H1 (cell line): ENCODE measurements around the gene VAMP3.
"Not testable (repeated sequence)": the region's sequence is repeated elsewhere in the genome, so short reads cannot be mapped to it uniquely, and the experiment has no call there.

Source experiments
- CTCF ChIP-seq, 3 experiments: IDR thresholded peaks; 1 replicate in 2 of 3; 2 replicates in 1 of 3; pipeline versions ENCODE4 v1.5.1 to v1.6.1; 2011; ENCODE audit warnings: low read length in 3 of 3, mild to moderate bottlenecking in 3 of 3, inconsistent platforms in 2 of 3, low read depth in 1 of 3, moderate library complexity in 1 of 3; ENCODE audit not compliant: insufficient read depth in 1 of 3; ENCODE audit errors: control extremely low read depth in 1 of 3
- EZH2 ChIP-seq: fragments of 200-600 bp; sonication (generic); IDR thresholded peaks from 2 replicates; pipeline ENCODE4 v1.7.1; 2012; ENCODE audit warnings: low read depth, mild to moderate bottlenecking, moderate library complexity, low read length, inconsistent platforms; ENCODE audit not compliant: severe bottlenecking
- HDAC6 ChIP-seq: IDR thresholded peaks from one replicate; pipeline ENCODE4 v1.7.1; 2012; ENCODE audit warnings: low read depth, mild to moderate bottlenecking, inconsistent platforms, low read length, moderate library complexity
- JUN ChIP-seq: IDR thresholded peaks from 2 replicates; pipeline ENCODE4 v1.6.1; 2011; ENCODE audit warnings: low read depth, mild to moderate bottlenecking, improper control_type of control experiment, low read length
- MAFK ChIP-seq: IDR thresholded peaks from 2 replicates; pipeline ENCODE4 v1.6.1; 2012; ENCODE audit warnings: low read depth, mild to moderate bottlenecking, improper control_type of control experiment, low read length
- POLR2A ChIP-seq, 2 experiments: IDR thresholded peaks; 1 replicate in 1 of 2; 2 replicates in 1 of 2; pipeline ENCODE4 v1.6.1; 2011; ENCODE audit warnings: low read depth in 2 of 2, low read length in 2 of 2, mild to moderate bottlenecking in 2 of 2; ENCODE audit errors: control extremely low read depth in 1 of 2
- POLR2AphosphoS5 ChIP-seq: IDR thresholded peaks from 2 replicates; pipeline ENCODE4 v1.6.1; 2011; ENCODE audit warnings: low read depth, low read length
- SP4 ChIP-seq: IDR thresholded peaks from 2 replicates; pipeline ENCODE4 v1.6.1; 2012; ENCODE audit warnings: low read length, inconsistent platforms
- TAF1 ChIP-seq: IDR thresholded peaks from 2 replicates; pipeline ENCODE4 v1.6.1; 2011; ENCODE audit warnings: mild to moderate bottlenecking, low read depth, low read length

GRCh38 chr1:7791027-7791426 is 19.9 kb downstream of the VAMP3 start:
- TF ChIP-seq JUN; TAF1; POLR2A (IDR thresholded peaks at IDR 0.05; ENCODE audit: control extremely low read depth in 1 of 2, low read depth in 2 of 2, low read length in 2 of 2); CTCF (IDR thresholded peaks at IDR 0.05; ENCODE audit: control extremely low read depth in 1 of 3, insufficient read depth in 1 of 3, low read depth in 1 of 3, low read length in 3 of 3); MAFK; POLR2AphosphoS5; SP4; HDAC6; EZH2: not testable (repeated sequence)
